K562 (cell line): ENCODE measurements around the gene ACADM. TPM values are rescaled to one million over a fixed set of nuclear protein-coding genes. Genes with fewer than 3 reads are reported as not detected.

Source experiments
- AFF1 ChIP-seq, 2 experiments: fragments of 450-650 bp; IDR thresholded peaks; 2 replicates each; pipeline ENCODE4 v1.6.1; 2018; ENCODE audit warnings: mild to moderate bottlenecking in 2 of 2, low read depth in 1 of 2; ENCODE audit not compliant: partially characterized antibody in 2 of 2
- NFIC ChIP-seq: fragments of 450-650 bp; IDR thresholded peaks from 2 replicates; pipeline ENCODE4 v1.6.1; 2017; ENCODE audit warnings: mild to moderate bottlenecking, inconsistent platforms
- NR2C2 ChIP-seq, 2 experiments: fragments of 200-800 bp in 1 of 2; sonication (Bioruptor generic) in 1 of 2; sonication (generic) in 1 of 2; formaldehyde crosslinking in 1 of 2; IDR thresholded peaks; 2 replicates each; pipeline versions ENCODE4 v1.6.1 to v1.8.0; 2016 to 2022; ENCODE audit warnings: mild to moderate bottlenecking in 1 of 2, missing compliant biosample characterization in 1 of 2, missing genetic modification characterization in 1 of 2, missing genetic modification reagents in 1 of 2
- PHF20 ChIP-seq: fragments of 450-650 bp; IDR thresholded peaks from 2 replicates; pipeline ENCODE4 v1.6.1; 2018; ENCODE audit not compliant: partially characterized antibody
- SRSF3 ChIP-seq: fragments of 200-400 bp; formaldehyde crosslinking; IDR thresholded peaks from 2 replicates; pipeline ENCODE4 v1.6.1; 2016; ENCODE audit warnings: mild to moderate bottlenecking, low read length, moderate library complexity; ENCODE audit not compliant: insufficient read depth
- TCF7L2 ChIP-seq: fragments of 150-350 bp; IDR thresholded peaks from 2 replicates; pipeline ENCODE4 v1.6.1; 2016; ENCODE audit warnings: low read depth, mild to moderate bottlenecking, low read length, moderate library complexity
- ZBTB49 ChIP-seq: sonication (generic); formaldehyde crosslinking; IDR thresholded peaks from 2 replicates; pipeline ENCODE4 v1.8.0; 2022; ENCODE audit warnings: missing genetic modification reagents, mild to moderate bottlenecking, borderline replicate concordance
- ZNF146 ChIP-seq: IDR thresholded peaks from one replicate; pipeline ENCODE4 v1.6.1; 2018; ENCODE audit warnings: missing compliant biosample characterization; ENCODE audit not compliant: unreplicated experiment
- ZNF174 ChIP-seq: fragments of 250-450 bp; sonication (Bioruptor Pico); IDR thresholded peaks from 2 replicates; pipeline ENCODE4 v1.4.0; 2020; ENCODE audit warnings: mild to moderate bottlenecking
- ZNF280B ChIP-seq: fragments of 250-450 bp; sonication (Bioruptor Pico); IDR thresholded peaks from 2 replicates; pipeline ENCODE4 v1.5.1; 2021; ENCODE audit warnings: mild to moderate bottlenecking
- polyA plus RNA-seq, 8 experiments: library from polyadenylated mRNA; depleted of rRNA in 4 of 8; stranded (reverse) in 5 of 8; unstranded in 3 of 8; fragments of >200 nt; fragmentation: Nextera tagmentation in 2 of 8; fragmentation: Illumina TruSeq in 1 of 8; extraction: Ambion mirVana in 2 of 8; extraction: Trizol in 1 of 8; gene quantifications; 2 replicates each; pipeline versions ENCODE4 v1.2.1 to v1.2.3, GENCODE V29; 2011 to 2014; ENCODE audit warnings: inconsistent platforms in 1 of 8, missing spikeins in 1 of 8
- total RNA-seq, 7 experiments: library from RNA; depleted of rRNA in 6 of 7; stranded (reverse); fragments of >200 nt in 6 of 7; fragmentation: Illumina TruSeq in 2 of 7; extraction: Trizol in 2 of 7; gene quantifications; 2 replicates each; pipeline versions ENCODE4 v1.2.1 to v1.2.3, GENCODE V29; 2011 to 2021; ENCODE audit warnings: low replicate concordance in 1 of 7

Gene ACADM
- total and polyA plus RNA-seq, 9 of the 15 experiments (the other 6 are each of a cell fraction or from before 2014, with no cell fraction given): 82.5 to 156 (median 123) TPM

- no peak for TF ChIP-seq ZBTB49 (CRISPR knock-in tag)
- no peak for TF ChIP-seq NR2C2 (CRISPR knock-in tag; IDR thresholded peaks at IDR 0.05)
- TF ChIP-seq NR2C2 (tag; IDR thresholded peaks at IDR 0.05): peak; percentile 79
- TF ChIP-seq NFIC: peak; percentile 45; the same call in 1 of the 2 replicates
- TF ChIP-seq ZNF146 (CRISPR knock-in tag): no peak
- TF ChIP-seq ZNF280B (CRISPR knock-in tag): no peak
- TF ChIP-seq PHF20: peak; percentile 49
- TF ChIP-seq TCF7L2: no peak
- no peak for TF ChIP-seq SRSF3
- no peak for TF ChIP-seq ZNF174 (CRISPR knock-in tag)
- peak; percentile 28 to 57 for TF ChIP-seq AFF1 (IDR thresholded peaks at IDR 0.05; ENCODE audit: low read depth in 1 of 2, partially characterized antibody in 2 of 2)
Observed at GRCh38 chr1:75785983-75786853, 61.7 kb downstream of the ACADM start, which contains the start of gene RABGGTB (continued).
